GM20431 (cell line): ENCODE data around the gene TXNDC15.
"Not testable (repeated sequence)": the region's sequence is repeated elsewhere in the genome, so short reads cannot be mapped to it uniquely, and the experiment has no call there.

ENCODE experiments used
- in situ Hi-C: fragments of 300-500 bp; cut with MseI, MboI; formaldehyde crosslinking; loops from one replicate; pipeline ENCODE4 v1.15.0; 2020; ENCODE audit warnings: low sequenced_read_pairs; ENCODE audit not compliant: unreplicated experiment

Gene TXNDC15

DNA sequence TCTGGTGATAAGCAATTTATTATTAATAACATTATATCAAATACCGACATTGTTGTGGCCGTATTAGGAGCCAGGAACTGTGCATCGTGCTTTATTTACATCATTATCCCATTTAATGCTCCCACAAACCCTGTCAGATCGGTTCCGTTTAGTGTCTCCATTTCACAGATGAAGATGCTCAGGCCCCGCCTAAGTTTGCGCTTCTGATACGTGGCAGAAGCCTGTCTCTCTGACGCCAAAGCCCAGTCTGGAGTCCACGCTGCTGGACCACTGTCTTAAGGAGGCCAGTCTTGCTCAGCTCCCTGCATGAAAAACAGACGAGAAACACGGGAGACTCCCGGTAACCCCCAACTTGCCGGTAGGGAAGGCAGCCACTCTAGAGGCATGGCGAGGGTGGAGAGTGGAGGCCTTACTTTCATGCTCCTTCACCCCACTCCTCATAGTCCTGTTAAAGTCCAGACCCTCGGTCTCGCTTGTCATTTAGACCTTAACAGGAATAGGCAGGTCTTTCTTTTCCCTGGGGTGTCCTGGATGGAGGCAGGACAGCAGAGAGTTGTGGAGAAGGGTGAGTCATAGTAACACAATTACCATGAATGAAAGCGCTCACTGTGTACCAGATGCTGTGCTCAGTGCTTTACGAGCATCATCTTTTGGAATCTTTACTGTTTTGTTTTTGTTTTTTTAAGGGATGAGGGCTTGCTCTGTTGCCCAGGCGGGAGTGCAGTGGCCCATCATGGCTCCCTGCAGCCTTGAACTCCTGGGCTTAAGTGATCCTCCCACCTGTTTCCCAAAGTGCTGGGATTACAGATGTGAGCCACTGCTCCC is 872 bp downstream of the TXNDC15 start:
- in situ Hi-C loops, result no loop called here

DNA sequence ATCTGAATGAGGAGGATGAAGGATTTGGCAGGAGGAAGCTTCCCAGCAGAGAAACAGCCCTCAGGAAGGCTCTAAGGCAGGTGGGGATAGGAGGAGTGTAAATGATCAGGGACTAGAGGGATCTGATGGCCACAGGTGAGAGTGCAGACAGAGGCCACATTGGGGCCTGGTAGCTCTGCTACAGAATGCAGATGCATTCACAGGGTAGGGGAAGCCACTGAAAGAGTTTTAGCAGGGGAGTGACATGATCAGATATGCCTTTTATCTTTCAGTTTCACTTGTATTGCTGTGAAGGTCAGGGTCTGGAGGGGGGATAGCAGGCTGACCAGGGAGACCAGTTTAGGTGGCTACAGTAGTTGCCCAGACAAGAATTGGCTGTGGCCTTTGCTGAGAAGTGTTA is 3.0 kb downstream of the TXNDC15 start:
- in situ Hi-C loops, result no loop called here

DNA sequence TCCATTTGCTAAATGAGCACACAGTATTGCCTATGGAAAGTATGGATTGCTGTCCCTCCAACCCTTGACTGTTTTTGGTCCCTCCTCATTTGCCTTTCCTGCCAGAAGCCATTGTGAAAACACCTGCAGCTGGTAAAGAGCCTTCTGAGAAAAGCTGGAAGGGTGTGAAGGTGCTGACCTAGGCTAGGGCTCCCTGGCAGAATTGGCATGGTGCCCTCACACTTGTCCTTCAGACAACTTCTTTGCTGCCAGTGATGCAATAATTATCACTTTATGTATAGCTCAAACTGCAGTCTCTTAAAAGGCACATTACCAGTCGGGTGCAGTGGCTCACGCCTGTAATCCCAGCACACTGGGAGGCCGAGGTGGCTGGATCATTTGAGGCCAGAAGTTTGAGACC is 4.2 kb downstream of the TXNDC15 start:
- in situ Hi-C loops, result no loop called here

DNA sequence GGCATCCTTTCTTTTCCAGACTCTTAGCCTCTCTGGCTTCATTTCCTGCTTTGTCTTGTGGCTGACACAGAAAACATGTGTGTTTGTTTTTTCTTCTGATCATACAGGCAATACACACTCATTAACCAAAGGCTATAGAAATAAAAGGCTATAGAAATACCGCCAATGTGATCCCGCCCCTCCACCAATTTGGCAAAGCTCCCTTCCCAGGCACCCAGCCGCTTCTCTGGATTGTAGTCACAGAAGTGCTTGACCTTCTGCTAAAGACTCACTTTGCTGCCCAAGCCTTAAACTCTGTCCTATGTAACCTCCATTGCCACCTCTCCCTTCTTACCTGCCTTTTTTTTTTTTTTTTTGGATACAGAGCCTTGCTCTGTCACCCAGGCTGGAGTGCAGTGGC is 5.3 kb downstream of the TXNDC15 start:
- in situ Hi-C loops, result no loop called here

DNA sequence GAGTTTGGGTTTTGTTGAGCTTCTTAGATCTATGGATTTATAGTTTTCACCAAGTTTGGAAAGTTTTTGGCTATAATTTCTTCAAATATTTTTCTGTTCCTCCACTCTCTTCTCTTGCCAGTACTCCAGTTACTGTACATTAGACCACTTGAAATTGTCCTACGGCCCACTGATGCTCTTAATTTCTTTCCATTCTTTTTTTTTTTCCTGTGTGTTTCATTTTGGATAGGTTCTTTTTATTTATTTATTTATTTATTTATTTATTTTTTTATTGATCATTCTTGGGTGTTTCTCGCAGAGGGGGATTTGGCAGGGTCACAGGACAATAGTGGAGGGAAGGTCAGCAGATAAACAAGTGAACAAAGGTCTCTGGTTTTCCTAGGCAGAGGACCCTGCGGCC is 6.8 kb downstream of the TXNDC15 start:
- in situ Hi-C loops, result not testable (repeated sequence)

DNA sequence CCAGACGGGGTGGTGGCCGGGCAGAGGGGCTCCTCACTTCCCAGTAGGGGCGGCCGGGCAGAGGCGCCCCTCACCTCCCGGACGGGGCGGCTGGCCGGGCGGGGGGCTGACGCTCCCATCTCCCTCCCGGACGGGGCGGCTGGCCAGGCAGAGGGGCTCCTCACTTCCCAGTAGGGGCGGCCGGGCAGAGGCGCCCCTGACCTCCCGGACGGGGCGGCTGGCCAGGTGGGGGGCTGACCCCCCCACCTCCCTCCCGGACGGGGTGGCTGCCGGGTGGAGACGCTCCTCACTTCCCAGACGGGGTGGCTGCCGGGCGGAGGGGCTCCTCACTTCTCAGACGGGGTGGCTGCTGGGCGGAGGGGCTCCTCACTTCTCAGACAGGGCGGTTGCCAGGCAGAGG is 7.5 kb downstream of the TXNDC15 start:
- in situ Hi-C loops, result not testable (repeated sequence)

DNA sequence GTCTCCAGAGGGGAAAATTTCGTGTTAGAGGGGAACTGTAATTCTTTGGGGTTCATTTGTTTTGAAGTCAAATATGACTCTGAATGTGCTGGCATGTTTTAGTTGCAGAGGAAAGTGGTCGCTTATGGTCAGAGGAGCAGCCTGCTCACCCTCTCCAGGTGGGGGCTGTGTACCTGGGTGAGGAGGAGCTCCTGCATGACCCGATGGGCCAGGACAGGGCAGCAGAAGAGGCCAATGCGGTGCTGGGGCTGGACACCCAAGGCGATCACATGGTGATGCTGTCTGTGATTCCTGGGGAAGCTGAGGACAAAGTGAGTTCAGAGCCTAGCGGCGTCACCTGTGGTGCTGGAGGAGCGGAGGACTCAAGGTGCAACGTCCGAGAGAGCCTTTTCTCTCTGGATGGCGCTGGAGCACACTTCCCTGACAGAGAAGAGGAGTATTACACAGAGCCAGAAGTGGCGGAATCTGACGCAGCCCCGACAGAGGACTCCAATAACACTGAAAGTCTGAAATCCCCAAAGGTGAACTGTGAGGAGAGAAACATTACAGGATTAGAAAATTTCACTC is 13.5 kb downstream of the TXNDC15 start:
- in situ Hi-C loops, result no loop called here

DNA sequence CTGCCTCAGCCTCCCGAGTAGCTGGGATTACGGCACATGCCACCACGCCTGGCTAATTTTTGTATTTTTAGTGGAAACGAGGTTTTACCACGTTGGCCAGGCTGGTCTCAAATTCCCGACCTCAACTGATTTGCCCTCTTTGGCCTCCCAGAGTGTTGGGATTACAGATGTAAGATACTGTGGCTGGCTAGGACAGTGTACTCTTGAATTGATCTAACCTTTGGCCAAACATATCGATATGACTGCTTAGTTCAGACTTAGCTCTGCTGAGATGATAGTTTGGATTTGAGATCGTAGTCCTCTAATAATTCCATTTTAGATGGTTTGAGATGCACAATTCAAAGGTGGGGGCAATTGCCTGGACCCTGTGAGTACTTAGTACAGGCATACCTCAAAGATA is 15.2 kb downstream of the TXNDC15 start:
- in situ Hi-C loops, result no loop called here

DNA sequence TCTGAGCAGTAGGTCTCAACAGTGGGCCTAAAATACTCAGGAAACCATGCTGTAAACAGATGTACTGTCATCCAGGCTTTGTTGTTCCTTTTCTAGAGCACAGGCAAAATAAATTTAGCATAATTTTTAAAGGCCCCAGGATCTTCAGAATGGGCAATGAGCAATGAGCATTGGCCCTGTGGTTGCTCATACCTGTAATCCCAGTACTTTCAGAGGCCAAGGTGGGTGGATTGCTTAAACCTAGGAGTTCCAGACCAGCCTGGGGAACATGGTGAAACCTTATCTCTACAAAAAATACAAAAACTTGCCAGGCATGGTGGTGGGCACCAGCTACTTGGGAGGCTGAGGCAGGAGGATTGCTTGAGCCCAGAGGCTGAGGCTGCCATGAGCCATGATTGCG is 17.3 kb downstream of the TXNDC15 start:
- in situ Hi-C loops, result no loop called here

DNA sequence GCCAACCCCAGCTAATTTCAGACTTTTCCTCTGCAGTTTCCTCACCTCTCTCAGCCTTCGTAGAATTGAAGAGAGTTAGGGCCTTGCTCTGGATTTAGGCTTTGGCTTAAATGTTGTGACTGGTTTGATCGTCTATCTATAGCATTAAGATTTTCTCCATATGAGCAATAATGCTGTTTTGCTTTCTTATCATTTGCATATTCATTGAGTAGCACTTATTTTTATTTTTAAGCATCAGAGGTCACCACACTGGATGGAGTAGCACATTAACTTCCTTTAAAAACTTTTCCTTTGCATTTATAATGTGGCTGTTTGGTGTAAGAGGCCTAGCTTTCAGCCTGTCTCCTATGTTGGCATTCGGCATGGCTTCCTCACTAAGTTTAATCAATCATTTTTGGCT is 18.1 kb downstream of the TXNDC15 start:
- in situ Hi-C loops, result no loop called here

DNA sequence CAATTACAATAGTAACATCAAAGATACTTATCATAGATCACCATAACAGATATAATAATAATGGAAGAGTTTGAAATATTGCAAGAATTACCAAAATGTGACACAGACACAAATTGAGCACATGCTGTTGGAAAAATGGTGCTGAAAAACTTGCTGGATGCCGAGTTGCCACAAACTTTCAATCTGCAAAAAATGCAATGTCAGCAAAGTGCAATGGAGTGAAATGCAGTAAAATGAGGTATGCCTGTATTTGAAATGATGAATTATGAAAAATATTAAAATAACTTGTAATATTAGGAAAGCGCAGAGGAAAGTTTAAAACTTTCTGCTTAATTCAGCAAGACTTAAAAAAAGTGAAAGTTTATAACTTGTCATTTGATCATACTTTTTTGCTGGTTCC is 18.8 kb downstream of the TXNDC15 start:
- in situ Hi-C loops, result no loop called here

DNA sequence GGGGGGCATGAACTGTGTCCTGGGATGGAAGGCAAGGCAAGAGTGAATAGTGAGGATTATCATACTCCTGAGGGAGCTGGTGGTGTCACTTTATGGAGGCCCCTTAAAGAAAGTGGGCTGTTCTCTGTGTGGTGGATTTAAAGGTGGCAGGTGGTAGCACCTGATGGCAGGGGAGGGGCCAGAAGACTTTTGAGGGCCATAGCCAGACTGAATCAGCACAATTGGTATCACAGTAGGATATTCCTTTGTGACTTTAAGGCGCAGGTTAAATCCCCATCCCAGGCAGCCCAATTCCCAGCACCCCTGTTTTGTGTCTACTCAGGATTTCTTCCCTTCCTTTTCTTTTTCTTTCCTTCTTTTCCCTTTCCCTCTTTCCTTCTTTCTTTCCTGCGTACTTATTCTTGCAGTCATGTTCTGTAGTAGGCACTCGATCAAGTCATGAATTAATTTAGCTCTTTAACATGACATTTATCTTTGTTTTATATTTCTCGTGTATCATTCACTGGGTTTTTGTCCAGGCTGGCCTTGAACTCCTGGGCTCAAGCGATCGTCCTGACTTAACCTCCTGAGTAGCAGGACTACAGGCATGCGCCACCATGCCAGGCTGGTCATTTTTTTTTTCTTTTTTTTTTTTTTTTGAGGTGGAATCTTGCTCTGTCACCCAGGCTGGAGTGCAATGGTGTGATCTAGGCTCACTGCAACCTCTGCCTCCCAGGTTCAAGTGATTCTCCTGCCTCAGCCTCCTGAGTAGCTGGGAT is 19.8 kb downstream of the TXNDC15 start:
- in situ Hi-C loops, result no loop called here

DNA sequence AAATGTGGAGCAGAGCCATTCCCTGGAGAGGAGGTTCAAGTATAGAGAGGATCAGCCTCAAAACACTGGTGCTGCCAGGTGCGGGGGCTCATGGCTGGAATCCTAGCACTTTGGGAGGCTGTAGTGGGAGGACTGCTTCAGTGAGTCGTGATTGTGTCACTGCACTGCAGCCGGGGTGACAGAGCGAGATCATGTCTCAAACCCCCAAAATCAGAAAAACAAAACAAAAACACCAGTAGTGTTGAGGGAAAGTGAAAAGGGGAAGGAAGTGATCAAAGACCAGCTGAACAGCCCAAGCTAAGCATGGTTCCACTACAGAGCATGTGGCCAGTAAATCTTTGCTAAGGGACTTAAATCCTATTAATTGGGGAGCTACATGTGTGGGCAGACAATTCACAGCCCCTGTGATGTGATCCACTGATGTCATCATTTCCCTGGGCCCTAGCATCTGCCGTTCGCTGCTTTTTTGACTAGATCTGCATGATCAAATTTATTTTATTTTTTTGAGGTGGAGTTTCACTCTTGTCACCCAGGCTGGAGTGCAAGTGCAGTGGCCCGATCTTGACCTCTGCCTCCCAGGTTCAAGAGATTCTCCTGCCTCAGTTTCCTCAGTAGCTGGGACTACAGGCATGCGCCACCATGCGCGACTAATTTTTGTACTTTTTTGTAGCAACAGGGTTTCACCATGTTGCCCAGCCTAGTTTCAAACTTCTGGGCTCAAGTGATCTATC is 28.1 kb downstream of the TXNDC15 start:
- in situ Hi-C loops, result loop anchor here (25.0 kb wide), 1 partner anchor 285 kb away; no protein-coding TSS in a partner anchor

DNA sequence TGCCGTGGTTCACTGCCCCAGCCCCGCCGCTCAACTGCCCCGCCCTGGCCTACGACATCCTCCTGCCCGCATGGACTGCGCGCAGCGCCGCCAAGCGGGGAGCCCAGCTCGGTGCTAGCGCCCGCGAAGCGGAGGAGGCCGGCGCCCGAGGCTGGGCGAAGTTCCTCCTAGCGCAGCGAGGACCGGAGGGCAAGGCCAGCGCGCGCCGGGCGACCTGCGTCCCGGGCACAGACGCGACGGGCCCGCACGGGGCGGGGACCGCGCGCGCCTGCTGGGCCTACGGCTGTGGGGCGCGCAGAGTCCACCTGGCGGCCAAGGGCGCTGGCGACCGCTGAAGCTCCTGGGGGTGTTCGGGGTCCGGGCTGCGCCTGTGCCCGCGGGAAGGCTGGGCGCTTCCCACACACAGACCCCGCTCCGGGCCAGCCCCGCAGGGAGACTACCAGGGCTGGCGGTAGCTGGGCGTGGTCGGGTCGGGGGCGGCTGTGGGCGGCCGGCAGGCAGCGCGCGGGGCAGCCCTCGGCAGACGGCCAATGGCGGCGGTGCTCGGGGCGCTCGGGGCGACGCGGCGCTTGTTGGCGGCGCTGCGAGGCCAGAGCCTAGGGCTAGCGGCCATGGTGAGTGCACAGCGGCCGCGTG is 30.6 kb downstream of the TXNDC15 start, which contains the start of gene PCBD2:
Gene PCBD2, plus strand, starts transcription at position 522 of the 636 bp plus-strand sequence. Its CDS starts 9 bp downstream, at position 531.
- in situ Hi-C loops, result loop anchor here (25.0 kb wide), 1 partner anchor 283 kb away; no protein-coding TSS in a partner anchor

DNA sequence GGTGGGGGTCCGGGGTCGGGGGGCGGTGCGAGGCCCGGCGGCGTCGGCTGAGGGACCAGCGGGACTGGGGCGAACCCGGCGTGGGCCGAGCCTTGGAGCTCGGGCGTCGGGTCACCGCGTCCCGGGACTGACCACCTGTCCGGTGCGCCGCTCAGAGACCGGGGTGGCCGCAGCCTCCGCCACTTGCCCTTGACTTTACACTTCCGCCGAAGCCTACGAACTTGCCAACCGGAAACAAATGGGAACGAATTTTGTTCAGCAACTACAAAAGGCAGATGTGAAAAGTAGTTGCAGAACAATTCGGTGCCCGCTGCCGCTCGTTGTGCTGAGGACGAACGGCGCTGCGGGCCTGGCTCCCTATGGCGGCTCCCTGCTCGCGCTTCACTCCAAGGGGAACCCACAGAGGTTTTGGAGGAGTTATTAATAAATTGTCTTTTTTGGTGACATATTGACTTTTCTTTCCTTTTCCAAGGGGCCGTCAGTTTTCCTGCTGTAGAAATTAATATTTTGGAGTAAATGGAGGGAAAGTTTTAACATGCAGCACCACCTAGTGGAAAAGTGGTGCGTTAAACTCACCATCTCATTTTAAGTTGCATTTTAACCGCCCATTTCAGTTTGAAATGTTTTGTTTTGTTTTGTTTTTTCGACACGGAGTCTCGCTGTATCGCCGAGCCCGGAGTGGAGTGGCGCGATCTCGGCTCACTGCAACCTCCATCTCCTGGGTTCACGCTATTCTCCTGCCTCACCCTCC is 31.2 kb downstream of the TXNDC15 start:
- in situ Hi-C loops, result loop anchor here (25.0 kb wide), 1 partner anchor 282 kb away; no protein-coding TSS in a partner anchor

DNA sequence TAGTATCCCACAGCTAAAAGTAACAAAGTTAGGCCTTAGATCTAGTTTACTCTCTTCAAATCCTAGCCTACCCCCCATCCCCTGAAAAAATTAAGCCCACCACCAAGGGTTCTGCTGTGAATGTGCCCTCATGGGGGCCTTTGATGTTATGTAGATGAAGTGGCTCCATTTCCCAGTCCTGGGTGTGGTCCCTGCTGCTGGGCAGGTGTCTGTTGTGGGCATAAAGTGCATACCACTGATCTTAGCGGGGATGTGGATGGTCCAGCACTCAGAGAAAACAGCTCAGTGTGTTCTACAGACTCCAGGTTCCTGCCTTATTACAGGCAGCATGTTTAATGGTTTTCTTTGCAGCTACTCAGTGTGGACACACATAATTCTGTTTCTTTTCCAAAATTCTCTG is 32.6 kb downstream of the TXNDC15 start:
- in situ Hi-C loops, result loop anchor here (25.0 kb wide), 1 partner anchor 280 kb away; no protein-coding TSS in a partner anchor

DNA sequence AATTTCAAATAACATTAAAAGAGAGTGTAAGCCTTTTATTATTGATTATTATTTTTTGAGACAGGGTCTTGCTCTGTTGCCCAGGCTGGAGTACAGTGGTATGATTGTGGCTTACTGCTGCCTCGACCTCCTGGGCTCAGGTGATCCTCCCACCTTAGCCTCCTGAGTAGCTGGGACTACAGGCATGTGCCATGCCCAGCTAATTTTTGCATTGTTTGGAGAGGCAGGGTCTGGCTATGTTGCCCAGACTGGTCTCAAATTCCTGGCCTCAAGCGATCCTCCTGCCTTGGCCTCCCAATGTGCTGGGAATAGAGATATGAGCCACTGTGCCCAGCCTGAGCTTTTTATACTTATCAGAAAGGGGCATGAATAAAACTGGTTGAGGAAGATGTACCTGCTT is 36.6 kb downstream of the TXNDC15 start:
- in situ Hi-C loops, result loop anchor here (25.0 kb wide), 1 partner anchor 277 kb away; no protein-coding TSS in a partner anchor

DNA sequence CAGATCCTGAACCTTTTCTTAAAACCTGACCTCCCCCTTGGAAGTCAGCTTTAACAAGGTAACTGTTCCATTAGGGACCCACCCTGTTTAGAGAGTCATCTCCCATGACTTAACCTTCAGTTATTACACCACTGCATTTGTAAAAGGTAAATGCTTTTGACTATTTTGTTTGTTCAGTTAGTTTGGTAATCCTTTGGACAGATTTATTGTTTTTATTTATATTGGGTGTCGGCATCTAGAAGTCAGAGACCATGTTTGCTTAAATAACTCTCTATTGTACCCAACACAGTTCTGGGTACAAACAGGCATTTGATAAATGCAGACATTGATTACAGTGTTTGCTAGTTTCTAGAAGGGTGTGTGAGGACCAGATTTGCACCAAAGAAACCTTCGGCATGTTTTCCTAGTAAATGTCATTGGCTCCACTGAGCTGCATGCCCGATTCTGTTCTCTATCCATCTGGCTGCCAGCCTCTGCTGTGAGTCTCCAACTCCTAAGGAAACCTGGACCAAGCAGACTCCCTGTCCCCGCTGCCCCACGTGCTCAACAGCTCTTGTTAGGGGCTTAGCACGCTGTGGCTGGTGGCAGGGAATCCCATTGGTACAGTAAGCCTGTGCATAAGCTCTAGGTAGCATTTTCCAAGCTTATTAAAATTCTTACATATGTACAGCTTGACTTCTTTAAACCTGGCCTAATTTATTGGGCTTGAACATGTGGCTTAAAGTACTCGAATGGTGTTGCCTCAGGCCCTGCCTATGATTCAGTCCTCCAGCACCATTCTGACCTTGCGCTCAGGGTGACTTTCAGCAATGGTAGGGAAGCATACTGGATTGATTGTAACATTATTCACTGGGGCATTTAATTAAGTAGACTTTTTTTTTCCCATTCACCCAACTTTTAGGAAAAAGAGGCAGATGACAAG is 37.4 kb downstream of the TXNDC15 start:
- in situ Hi-C loops, result loop anchor here (25.0 kb wide), 1 partner anchor 276 kb away; no protein-coding TSS in a partner anchor
